HG03045 (cell line): ENCODE measurements around the gene MRPL54.

Experiments
- ATAC-seq: cut with Tn5 transposase; IDR thresholded peaks from one replicate; pipeline ENCODE4 v1.9.1; 2021; ENCODE audit warnings: mild to moderate bottlenecking, moderate library complexity; ENCODE audit not compliant: unreplicated experiment

Gene MRPL54

GRCh38 chr19:3768015-3768747 is 5.7 kb downstream of the MRPL54 start:
- no peak for ATAC-seq

GRCh38 chr19:3768748-3769099 is 6.2 kb downstream of the MRPL54 start:
- ATAC-seq = no peak

- ATAC-seq = no peak
Observed at GRCh38 chr19:3769494-3769893, 7.0 kb downstream of the MRPL54 start.

GRCh38 chr19:3770136-3770999 is 7.9 kb downstream of the MRPL54 start:
- ATAC-seq = no peak

GRCh38 chr19:3771000-3771905 is 8.8 kb downstream of the MRPL54 start:
- ATAC-seq = no peak

GRCh38 chr19:3771906-3772455 is 9.5 kb downstream of the MRPL54 start, which contains the start of gene RAX2:
Gene RAX2 (minus strand): TSS chr19:3772228. CDS start chr19:3771742, 486 bp downstream.
- no peak for ATAC-seq

GRCh38 chr19:3773814-3774515 is 11.5 kb downstream of the MRPL54 start:
- ATAC-seq = no peak

- no peak for ATAC-seq
Observed at GRCh38 chr19:3774621-3775373, 12.3 kb downstream of the MRPL54 start.

- no peak for ATAC-seq
Observed at GRCh38 chr19:3775374-3775711, 12.9 kb downstream of the MRPL54 start.

GRCh38 chr19:3775831-3776230 is 13.3 kb downstream of the MRPL54 start:
- no peak for ATAC-seq

- no peak for ATAC-seq
Observed at GRCh38 chr19:3776479-3777040, 14.1 kb downstream of the MRPL54 start.

- no peak for ATAC-seq
Observed at GRCh38 chr19:3778104-3778867, 15.8 kb downstream of the MRPL54 start.

GRCh38 chr19:3778899-3779723 is 16.6 kb downstream of the MRPL54 start:
- no peak for ATAC-seq

- ATAC-seq = no peak
Observed at GRCh38 chr19:3780786-3781304, 18.4 kb downstream of the MRPL54 start.

- ATAC-seq = no peak
Observed at GRCh38 chr19:3781603-3782002, 19.1 kb downstream of the MRPL54 start.

GRCh38 chr19:3782330-3782729 is 19.8 kb downstream of the MRPL54 start:
- ATAC-seq = no peak

GRCh38 chr19:3782903-3783302 is 20.4 kb downstream of the MRPL54 start:
- ATAC-seq = no peak
